Gastroesophageal sphincter (tissue), 3 donors: ENCODE results near the gene STAMBP.

Experiments
- EP300 ChIP-seq: sonication (generic); formaldehyde crosslinking; IDR thresholded peaks from one replicate; pipeline ENCODE4 v1.6.1; 2017; ENCODE audit warnings: antibody characterized with exemption, mild to moderate bottlenecking
- POLR2A ChIP-seq, 2 donors: fragments of 450-650 bp; IDR thresholded peaks; one replicate each; pipeline ENCODE4 v1.6.1; 2017; ENCODE audit warnings: antibody characterized with exemption in 2 of 2, mild to moderate bottlenecking in 2 of 2, moderate library complexity in 1 of 2
- TF ChIP-seq, protein P1 (sequence below), 4 experiments: fragments of 200-600 bp in 2 of 4; fragments of 450-650 bp in 2 of 4; sonication (generic) in 1 of 4; IDR thresholded peaks; one replicate each; pipeline ENCODE4 v1.5.1; 2017 to 2019; ENCODE audit warnings: antibody characterized with exemption in 4 of 4, mild to moderate bottlenecking in 2 of 4, moderate library complexity in 2 of 4

DNA sequence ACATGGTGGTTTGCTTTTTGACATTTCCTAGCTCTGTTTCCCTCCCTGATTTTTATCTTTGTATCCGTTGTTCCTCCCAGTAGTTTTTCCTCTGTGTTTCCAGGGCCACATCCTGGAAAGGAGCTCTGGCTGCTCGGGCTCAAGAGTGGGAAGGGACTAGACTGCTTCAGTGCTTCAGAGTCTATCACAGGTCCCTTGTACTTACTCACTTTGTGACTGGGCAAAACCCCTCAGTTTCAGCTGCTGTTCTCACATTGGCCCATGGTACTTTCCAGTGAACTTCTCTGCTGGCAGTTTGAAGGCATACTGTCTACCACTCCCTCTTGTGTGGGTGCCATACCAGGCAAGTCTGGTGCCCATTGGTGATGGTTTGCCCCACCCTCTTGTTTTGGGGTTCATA lies 7.5 kb upstream of the STAMBP start:
- TF ChIP-seq EP300 (no peak), POLR2A (IDR thresholded peaks at IDR 0.05) (no peak)
- TF ChIP-seq, protein P1, sequence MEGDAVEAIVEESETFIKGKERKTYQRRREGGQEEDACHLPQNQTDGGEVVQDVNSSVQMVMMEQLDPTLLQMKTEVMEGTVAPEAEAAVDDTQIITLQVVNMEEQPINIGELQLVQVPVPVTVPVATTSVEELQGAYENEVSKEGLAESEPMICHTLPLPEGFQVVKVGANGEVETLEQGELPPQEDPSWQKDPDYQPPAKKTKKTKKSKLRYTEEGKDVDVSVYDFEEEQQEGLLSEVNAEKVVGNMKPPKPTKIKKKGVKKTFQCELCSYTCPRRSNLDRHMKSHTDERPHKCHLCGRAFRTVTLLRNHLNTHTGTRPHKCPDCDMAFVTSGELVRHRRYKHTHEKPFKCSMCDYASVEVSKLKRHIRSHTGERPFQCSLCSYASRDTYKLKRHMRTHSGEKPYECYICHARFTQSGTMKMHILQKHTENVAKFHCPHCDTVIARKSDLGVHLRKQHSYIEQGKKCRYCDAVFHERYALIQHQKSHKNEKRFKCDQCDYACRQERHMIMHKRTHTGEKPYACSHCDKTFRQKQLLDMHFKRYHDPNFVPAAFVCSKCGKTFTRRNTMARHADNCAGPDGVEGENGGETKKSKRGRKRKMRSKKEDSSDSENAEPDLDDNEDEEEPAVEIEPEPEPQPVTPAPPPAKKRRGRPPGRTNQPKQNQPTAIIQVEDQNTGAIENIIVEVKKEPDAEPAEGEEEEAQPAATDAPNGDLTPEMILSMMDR (IDR thresholded peaks at IDR 0.05) = no peak
